Fibroblast of mammary gland (primary cell): ENCODE results near the gene TTC23.

ENCODE experiments used
- DNase-seq: peaks from one replicate; pipeline ENCODE4 v3.0.0-alpha.2; 2010; ENCODE audit warnings: low read depth
- H3K4me3 ChIP-seq: 2 replicates; pipeline ENCODE4 v1.5.1; 2011; ENCODE audit warnings: low read depth, mild to moderate bottlenecking, low read length, moderate library complexity; ENCODE audit not compliant: control insufficient read depth
- CTCF ChIP-seq: conservative IDR thresholded peaks from 2 replicates; pipeline ENCODE4 v1.5.1; 2011; ENCODE audit warnings: low read depth, low read length, inconsistent platforms; ENCODE audit not compliant: control insufficient read depth, insufficient read depth

Gene TTC23

GRCh38 chr15:99250494-99250856, 1.1 kb upstream of the TTC23 start:
- DNase-seq, result no peak
- peak overlapping the region; percentile 82 for H3K4me3 ChIP-seq
- no peak for TF ChIP-seq CTCF

- no peak for TF ChIP-seq CTCF
- peak overlapping the region; percentile 82 for H3K4me3 ChIP-seq
- no peak for DNase-seq
Measured at GRCh38 chr15:99250001-99250400, 620 bp upstream of the TTC23 start.

- DNase-seq, result no peak
- H3K4me3 ChIP-seq, result peak overlapping the region; percentile 82
- no peak for TF ChIP-seq CTCF
Measured at GRCh38 chr15:99248000-99248715, 1.2 kb downstream of the TTC23 start.

- no peak for DNase-seq
- no peak for TF ChIP-seq CTCF
- H3K4me3 ChIP-seq, result no peak overlapping the region
Measured at GRCh38 chr15:99247062-99247461, 2.3 kb downstream of the TTC23 start.

GRCh38 chr15:99244306-99244705, 5.1 kb downstream of the TTC23 start:
- TF ChIP-seq CTCF, result no peak
- H3K4me3 ChIP-seq, result no peak overlapping the region
- DNase-seq, result no peak

- H3K4me3 ChIP-seq, result no peak overlapping the region
- DNase-seq, result no peak
- no peak for TF ChIP-seq CTCF
Measured at GRCh38 chr15:99241752-99242151, 7.6 kb downstream of the TTC23 start.

GRCh38 chr15:99239545-99240198, 9.7 kb downstream of the TTC23 start:
- H3K4me3 ChIP-seq, result no peak overlapping the region
- no peak for DNase-seq
- TF ChIP-seq CTCF, result no peak
